Endothelial cell (in vitro differentiated cells): ENCODE results near the gene HSPD1. TPM values are rescaled to one million over a fixed set of nuclear protein-coding genes. Genes with fewer than 3 reads are reported as not detected.
A peak's percentile ranks its signal among the peaks of the same experiment; 100 is the strongest.

Source experiments
- DNase-seq: peaks from one replicate; pipeline ENCODE4 v3.0.0; 2021; ENCODE audit warnings: low spot score
- H3K27ac Mint-ChIP-seq: one replicate; pipeline ENCODE4 v1.8.0; 2021; ENCODE audit warnings: mixed read lengths, inconsistent platforms; ENCODE audit not compliant: unreplicated experiment
- H3K27me3 Mint-ChIP-seq: one replicate; pipeline ENCODE4 v1.8.0; 2021; ENCODE audit warnings: mild to moderate bottlenecking, moderate library complexity, mixed read lengths, inconsistent platforms; ENCODE audit not compliant: unreplicated experiment
- H3K36me3 Mint-ChIP-seq: one replicate; pipeline ENCODE4 v1.8.0; 2021; ENCODE audit warnings: mild to moderate bottlenecking, low read depth, mixed read lengths, inconsistent platforms; ENCODE audit not compliant: unreplicated experiment
- H3K4me1 Mint-ChIP-seq: one replicate; pipeline ENCODE4 v1.8.0; 2021; ENCODE audit warnings: mild to moderate bottlenecking, mixed read lengths, inconsistent platforms; ENCODE audit not compliant: unreplicated experiment
- H3K4me3 Mint-ChIP-seq: one replicate; pipeline ENCODE4 v1.8.0; 2021; ENCODE audit warnings: mild to moderate bottlenecking, mixed read lengths, inconsistent platforms; ENCODE audit not compliant: unreplicated experiment
- H3K9me3 Mint-ChIP-seq: one replicate; pipeline ENCODE4 v1.8.0; 2021; ENCODE audit warnings: mixed read lengths, inconsistent platforms; ENCODE audit not compliant: unreplicated experiment
- total RNA-seq: library from RNA; stranded (reverse); fragmentation: NEBNext Ultra II Directional; extraction: Animal tissue kit (Norgen Biotek cat#: 25700); gene quantifications from one replicate; pipeline ENCODE4 v1.2.1, GENCODE V29; 2021; ENCODE audit not compliant: unreplicated experiment
- TF ChIP-seq, protein P1 (sequence below): fragments of 200-600 bp; sonication (generic); IDR thresholded peaks from one replicate; pipeline ENCODE4 v1.5.0; 2021; ENCODE audit warnings: antibody characterized with exemption; ENCODE audit not compliant: unreplicated experiment

Gene HSPD1
- total RNA-seq, 1 donor from 2014 or later = 212 TPM

DNA sequence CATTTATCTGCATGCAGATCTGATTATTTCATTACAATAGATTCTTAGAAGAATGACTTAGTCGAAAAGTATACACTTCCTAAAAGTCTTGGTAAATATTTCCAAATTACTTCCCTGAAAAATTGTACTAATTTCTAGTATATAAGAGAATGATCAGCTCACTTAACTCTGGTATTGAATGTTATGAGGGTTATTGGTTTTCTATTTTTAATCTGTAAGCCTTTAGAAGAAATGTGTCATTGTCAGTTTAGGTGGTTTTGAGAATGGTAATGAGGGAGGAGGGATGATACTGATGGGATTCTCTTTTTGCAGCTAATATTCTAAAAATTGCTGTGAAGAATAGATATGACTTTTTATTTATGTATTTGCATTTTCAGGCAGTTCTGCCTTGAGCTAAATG, 40.1 kb upstream of the HSPD1 start:
- Mint-ChIP-seq H3K4me1 (peaks cover 2% of the 10 kb centered on the region), H3K27ac (no peak overlapping the region), H3K36me3 (peaks cover 28% of the 10 kb centered on the region), H3K4me3 (no peak overlapping the region), H3K27me3 (no peaks in the 10 kb centered on the region), H3K9me3 (no peaks in the 10 kb centered on the region)
- DNase-seq = no peak
- TF ChIP-seq, protein P1, sequence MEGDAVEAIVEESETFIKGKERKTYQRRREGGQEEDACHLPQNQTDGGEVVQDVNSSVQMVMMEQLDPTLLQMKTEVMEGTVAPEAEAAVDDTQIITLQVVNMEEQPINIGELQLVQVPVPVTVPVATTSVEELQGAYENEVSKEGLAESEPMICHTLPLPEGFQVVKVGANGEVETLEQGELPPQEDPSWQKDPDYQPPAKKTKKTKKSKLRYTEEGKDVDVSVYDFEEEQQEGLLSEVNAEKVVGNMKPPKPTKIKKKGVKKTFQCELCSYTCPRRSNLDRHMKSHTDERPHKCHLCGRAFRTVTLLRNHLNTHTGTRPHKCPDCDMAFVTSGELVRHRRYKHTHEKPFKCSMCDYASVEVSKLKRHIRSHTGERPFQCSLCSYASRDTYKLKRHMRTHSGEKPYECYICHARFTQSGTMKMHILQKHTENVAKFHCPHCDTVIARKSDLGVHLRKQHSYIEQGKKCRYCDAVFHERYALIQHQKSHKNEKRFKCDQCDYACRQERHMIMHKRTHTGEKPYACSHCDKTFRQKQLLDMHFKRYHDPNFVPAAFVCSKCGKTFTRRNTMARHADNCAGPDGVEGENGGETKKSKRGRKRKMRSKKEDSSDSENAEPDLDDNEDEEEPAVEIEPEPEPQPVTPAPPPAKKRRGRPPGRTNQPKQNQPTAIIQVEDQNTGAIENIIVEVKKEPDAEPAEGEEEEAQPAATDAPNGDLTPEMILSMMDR = no peak

DNA sequence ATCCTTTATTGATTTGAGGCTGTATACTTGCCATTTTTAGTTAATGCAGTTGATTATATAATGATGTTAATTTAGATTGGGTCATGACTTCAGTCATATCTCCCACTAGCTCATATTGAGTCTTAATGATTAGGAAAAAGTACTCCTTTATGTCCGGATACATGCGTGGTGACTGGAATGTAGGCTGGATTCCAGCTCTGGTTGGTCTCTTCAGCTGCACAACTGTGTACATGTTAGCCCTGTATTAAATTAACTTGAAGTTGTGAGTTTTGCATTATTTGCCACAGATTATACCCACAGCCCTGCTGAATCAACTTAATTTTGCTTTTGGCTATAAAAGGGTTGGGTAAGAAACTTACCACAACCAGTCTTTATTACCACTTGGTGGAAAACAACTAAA, 38.8 kb upstream of the HSPD1 start:
- Mint-ChIP-seq H3K36me3 (peaks cover 27% of the 10 kb centered on the region), H3K9me3 (no peaks in the 10 kb centered on the region), H3K4me1 (peaks cover 6% of the 10 kb centered on the region), H3K4me3 (no peak overlapping the region), H3K27ac (no peak overlapping the region), H3K27me3 (no peaks in the 10 kb centered on the region)
- TF ChIP-seq, protein P1 = no peak
- DNase-seq = no peak

DNA sequence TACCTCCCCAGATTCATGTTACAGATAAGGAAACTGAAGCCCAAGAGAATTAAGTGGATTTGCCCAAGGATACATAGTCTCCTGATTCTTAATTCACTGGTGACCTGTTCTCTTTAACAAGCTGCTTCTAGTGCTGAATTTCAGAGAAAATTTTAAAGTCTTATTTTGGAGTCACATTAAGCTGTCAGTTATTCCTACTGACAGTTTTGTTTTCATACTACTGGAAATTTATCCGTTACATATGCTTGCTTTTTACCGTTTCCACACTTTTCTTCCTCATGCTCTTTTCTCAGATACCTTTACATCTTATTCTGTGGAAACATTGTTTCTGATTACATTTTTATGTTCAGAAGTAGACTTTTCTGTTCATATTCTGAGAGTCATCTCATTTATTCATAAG, 17.5 kb upstream of the HSPD1 start:
- Mint-ChIP-seq H3K9me3 (no peaks in the 10 kb centered on the region), H3K4me3 (peak overlapping the region; percentile 100), H3K27ac (no peak overlapping the region), H3K36me3 (peaks cover 16% of the 10 kb centered on the region), H3K4me1 (peaks cover 19% of the 10 kb centered on the region), H3K27me3 (peaks cover 7% of the 10 kb centered on the region)
- DNase-seq = no peak
- TF ChIP-seq, protein P1 = no peak

DNA sequence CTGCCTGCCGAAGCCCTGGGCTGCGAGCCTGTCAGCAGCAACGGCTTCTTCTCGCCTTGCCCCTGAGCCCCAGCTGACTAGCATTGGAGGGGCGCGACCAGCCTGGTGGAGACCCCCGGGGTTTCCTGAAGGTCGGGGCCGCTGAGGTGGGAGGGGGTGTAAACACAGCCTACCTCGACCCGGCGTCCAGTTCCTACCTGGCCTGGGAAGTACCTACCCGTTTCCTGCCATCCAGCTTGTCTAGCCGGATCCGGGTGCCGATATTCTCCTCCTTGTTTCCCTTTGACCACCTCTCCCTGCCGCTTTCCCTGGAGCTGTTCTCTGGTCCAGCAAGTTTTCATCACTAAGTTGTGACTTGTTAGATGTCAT, 16.7 kb upstream of the HSPD1 start:
- Mint-ChIP-seq H3K27ac (peak overlapping the region; percentile 98), H3K4me1 (peaks cover 19% of the 10 kb centered on the region), H3K4me3 (peak overlapping the region; percentile 100), H3K27me3 (peaks cover 7% of the 10 kb centered on the region), H3K9me3 (no peaks in the 10 kb centered on the region), H3K36me3 (peaks cover 13% of the 10 kb centered on the region)
- DNase-seq = no peak
- TF ChIP-seq, protein P1 = no peak

DNA sequence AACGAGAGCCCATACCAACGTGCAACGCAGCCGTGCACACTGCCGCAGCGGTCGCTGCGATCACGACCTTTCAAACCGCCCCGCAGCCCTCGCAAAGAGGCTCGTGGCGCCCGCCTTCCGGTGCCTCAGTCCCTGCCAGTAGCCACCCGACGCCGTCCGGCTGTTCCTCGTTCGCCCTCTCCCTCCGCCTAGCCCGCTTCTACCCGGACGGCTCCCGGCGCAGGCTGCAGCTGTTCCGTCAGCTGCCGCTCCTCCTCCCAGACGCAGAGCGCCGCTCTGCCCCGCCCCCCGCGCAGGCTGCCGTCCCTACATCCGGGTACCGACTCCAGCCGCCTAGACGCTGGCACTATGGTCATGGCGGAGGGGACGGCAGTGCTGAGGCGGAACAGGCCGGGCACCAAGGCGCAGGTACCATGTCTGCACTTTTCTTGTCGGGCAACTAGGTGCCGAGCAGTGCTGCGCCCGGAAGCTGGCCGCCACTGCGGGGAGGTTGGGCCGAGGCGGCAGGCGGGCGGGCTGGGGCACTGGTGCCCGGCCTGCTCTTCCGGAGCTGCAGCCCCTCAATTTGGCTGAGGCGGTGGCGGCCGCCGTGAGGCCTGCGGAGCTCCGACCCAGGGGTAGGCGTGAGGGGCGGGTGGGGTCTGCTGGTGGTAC, 16.2 kb upstream of the HSPD1 start, which contains the start of gene MOB4:
TSS of gene MOB4 (plus strand) at position 328 of the 654 bp plus-strand sequence. CDS start at position 349, 21 bp downstream.
- peak within 1 kb of the TSS; percentile 100 for H3K4me3 Mint-ChIP-seq
- no peaks in the 10 kb centered on the region for H3K9me3 Mint-ChIP-seq

More for the DNA sequence above, 16.2 kb upstream of the HSPD1 start, which contains the start of gene MOB4:
- peak; percentile 98 for DNase-seq
- Mint-ChIP-seq H3K4me1 (peaks cover 16% of the 10 kb centered on the region), H3K27ac (peak within 1 kb of the TSS; percentile 98), H3K36me3 (peaks cover 9% of the 10 kb centered on the region), H3K27me3 (peaks cover 7% of the 10 kb centered on the region)
- TF ChIP-seq, protein P1 = no peak
